Neural cell (in vitro differentiated cells): ENCODE results near the gene ARHGDIB. TPM values are rescaled to one million over a fixed set of nuclear protein-coding genes. Genes with fewer than 3 reads are reported as not detected.

Experiments
- H2AFZ ChIP-seq: fragments of 200-600, 300-800 bp; sonication (generic), shearing (Covaris generic); 2 replicates; pipeline ENCODE4 v1.6.0; 2014; ENCODE audit warnings: low read depth, mild to moderate bottlenecking, antibody characterized with exemption, low read length, moderate library complexity
- H3F3A ChIP-seq: fragments of 200-600 bp; shearing (Covaris generic); 2 replicates; pipeline ENCODE4 v1.6.1; 2016; ENCODE audit warnings: mild to moderate bottlenecking, moderate library complexity, mixed read lengths, antibody characterized with exemption, low read length; ENCODE audit not compliant: insufficient read depth, poor library complexity, severe bottlenecking
- H3K27ac ChIP-seq: fragments of 200-600, 300-800 bp; sonication (generic), shearing (Covaris generic); 2 replicates; pipeline ENCODE4 v1.5.1; 2014; ENCODE audit warnings: mild to moderate bottlenecking, low read length, moderate library complexity
- H3K27me3 ChIP-seq: fragments of 300-800, 200-600 bp; sonication (generic), shearing (Covaris generic); 2 replicates; pipeline ENCODE4 v1.6.0; 2014; ENCODE audit warnings: mild to moderate bottlenecking, low read depth, low read length, moderate library complexity; ENCODE audit not compliant: insufficient read depth
- H3K36me3 ChIP-seq: fragments of 300-800, 200-600 bp; sonication (generic), shearing (Covaris generic); 2 replicates; pipeline ENCODE4 v1.5.1; 2014; ENCODE audit warnings: mild to moderate bottlenecking, antibody characterized with exemption, low read length, moderate library complexity; ENCODE audit not compliant: insufficient read depth
- H3K4me2 ChIP-seq: fragments of 300-800, 200-600 bp; sonication (generic), shearing (Covaris generic); 2 replicates; pipeline ENCODE4 v1.6.0; 2014; ENCODE audit warnings: mild to moderate bottlenecking, low read length
- H3K4me3 ChIP-seq: fragments of 300-800, 200-600 bp; sonication (generic), shearing (Covaris generic); 2 replicates; pipeline ENCODE4 v1.5.1; 2014; ENCODE audit warnings: mild to moderate bottlenecking, low read length, moderate library complexity
- H3K79me2 ChIP-seq: fragments of 200-600 bp; shearing (Covaris generic); replicated peaks from 2 replicates; pipeline ENCODE4 v1.6.0; 2014; ENCODE audit warnings: mild to moderate bottlenecking, low read length, moderate library complexity; ENCODE audit not compliant: insufficient read depth
- H3K9ac ChIP-seq: fragments of 300-800, 200-600 bp; sonication (generic), shearing (Covaris generic); 2 replicates; pipeline ENCODE4 v1.6.1; 2016; ENCODE audit warnings: mild to moderate bottlenecking, low read length, mixed read lengths
- H3K9me2 ChIP-seq: fragments of 200-600 bp; shearing (Covaris generic); 2 replicates; pipeline ENCODE4 v1.6.1; 2016; ENCODE audit warnings: mild to moderate bottlenecking, low read length, mixed read lengths; ENCODE audit not compliant: insufficient read depth
- H3K9me3 ChIP-seq: fragments of 200-600, 300-800 bp; sonication (generic), shearing (Covaris generic); 2 replicates; pipeline ENCODE4 v1.6.1; 2016; ENCODE audit warnings: mild to moderate bottlenecking, mixed run types, low read length, moderate library complexity, mixed read lengths
- H4K20me1 ChIP-seq: fragments of 200-600 bp; shearing (Covaris generic); 2 replicates; pipeline ENCODE4 v1.6.1; 2016; ENCODE audit warnings: mild to moderate bottlenecking, mixed run types; ENCODE audit not compliant: insufficient read depth
- CTCF ChIP-seq: fragments of 450-650 bp; IDR thresholded peaks from 2 replicates; pipeline ENCODE4 v1.5.1; 2014; ENCODE audit warnings: antibody characterized with exemption, mild to moderate bottlenecking, moderate library complexity; ENCODE audit not compliant: poor library complexity, severe bottlenecking
- EP300 ChIP-seq: fragments of 450-650 bp; conservative IDR thresholded peaks from 2 replicates; pipeline ENCODE4 v1.6.1; 2014; ENCODE audit warnings: antibody characterized with exemption, mild to moderate bottlenecking, moderate library complexity; ENCODE audit not compliant: poor library complexity, severe bottlenecking
- EZH2 ChIP-seq: fragments of 200-600, 300-800 bp; shearing (Covaris generic), sonication (generic); IDR thresholded peaks from 2 replicates; pipeline ENCODE4 v1.6.1; 2014; ENCODE audit warnings: antibody characterized with exemption, low read length, borderline replicate concordance, mild to moderate bottlenecking; ENCODE audit not compliant: insufficient read depth, poor library complexity, severe bottlenecking
- MXI1 ChIP-seq: fragments of 450-650 bp; conservative IDR thresholded peaks from 2 replicates; pipeline ENCODE4 v1.6.1; 2014; ENCODE audit warnings: antibody characterized with exemption, mild to moderate bottlenecking; ENCODE audit not compliant: poor library complexity, severe bottlenecking
- POLR2AphosphoS5 ChIP-seq: IDR thresholded peaks from 2 replicates; pipeline ENCODE4 v1.6.1; 2012
- RAD21 ChIP-seq: fragments of 450-650 bp; conservative IDR thresholded peaks from 2 replicates; pipeline ENCODE4 v1.6.1; 2014; ENCODE audit warnings: antibody characterized with exemption, mild to moderate bottlenecking, moderate library complexity
- REST ChIP-seq: IDR thresholded peaks from 2 replicates; pipeline ENCODE4 v1.6.1; 2012; ENCODE audit warnings: borderline replicate concordance
- SMC3 ChIP-seq: fragments of 450-650 bp; conservative IDR thresholded peaks from 2 replicates; pipeline ENCODE4 v1.6.1; 2014; ENCODE audit warnings: antibody characterized with exemption, mild to moderate bottlenecking, moderate library complexity; ENCODE audit not compliant: poor library complexity
- TAF1 ChIP-seq: IDR thresholded peaks from 2 replicates; pipeline ENCODE4 v1.6.1; 2012; ENCODE audit warnings: low read depth
- polyA plus RNA-seq: library from polyadenylated mRNA; depleted of rRNA; stranded (reverse); fragments of >200 nt; gene quantifications from 2 replicates; pipeline ENCODE4 v1.2.3, GENCODE V29; 2014

ARHGDIB gene
- polyA plus RNA-seq, 1 donor from 2014 or later, result 7.7 TPM

- Histone ChIP-seq H3K79me2 (no peaks in the 10 kb centered on the region), H3K9ac (no peak overlapping the region), H4K20me1 (no peaks in the 10 kb centered on the region), H3K27ac (no peak overlapping the region), H3K27me3 (no peaks in the 10 kb centered on the region), H3K36me3 (no peaks in the 10 kb centered on the region), H3K9me3 (no peaks in the 10 kb centered on the region), H2AFZ (no peak overlapping the region), H3K4me3 (no peak overlapping the region), H3K9me2 (no peaks in the 10 kb centered on the region), H3K4me2 (no peak overlapping the region), H3F3A (no peaks in the 10 kb centered on the region)
- no peak for TF ChIP-seq SMC3
- no peak for TF ChIP-seq POLR2AphosphoS5
- no peak for TF ChIP-seq CTCF
- TF ChIP-seq EZH2, result no peak
- TF ChIP-seq RAD21, result no peak
- no peak for TF ChIP-seq REST
- no peak for TF ChIP-seq MXI1
- no peak for TF ChIP-seq TAF1
- TF ChIP-seq EP300, result no peak
These were observed 60.7 kb downstream of the ARHGDIB start for GRCh38 chr12:14900521-14901227.

GRCh38 chr12:14896521-14897169 lies 64.8 kb downstream of the ARHGDIB start:
- Histone ChIP-seq H3K9me3 (no peaks in the 10 kb centered on the region), H2AFZ (no peak overlapping the region), H3K9ac (no peak overlapping the region), H4K20me1 (no peaks in the 10 kb centered on the region), H3K27ac (no peak overlapping the region), H3K9me2 (no peaks in the 10 kb centered on the region), H3K27me3 (no peaks in the 10 kb centered on the region), H3F3A (no peaks in the 10 kb centered on the region), H3K4me2 (no peak overlapping the region), H3K4me3 (no peak overlapping the region), H3K36me3 (no peaks in the 10 kb centered on the region), H3K79me2 (no peaks in the 10 kb centered on the region)
- no peak for TF ChIP-seq MXI1
- TF ChIP-seq SMC3, result no peak
- no peak for TF ChIP-seq POLR2AphosphoS5
- no peak for TF ChIP-seq EZH2
- TF ChIP-seq RAD21, result no peak
- TF ChIP-seq TAF1, result no peak
